Kasumi-1 (cell line): ENCODE results near the gene ATP8B3.

ENCODE experiments used
- DNase-seq, 2 experiments: peaks; one replicate each; lab custom pipeline; 2025; lab: John Stamatoyannopoulos, UW

ATP8B3 gene

DNA sequence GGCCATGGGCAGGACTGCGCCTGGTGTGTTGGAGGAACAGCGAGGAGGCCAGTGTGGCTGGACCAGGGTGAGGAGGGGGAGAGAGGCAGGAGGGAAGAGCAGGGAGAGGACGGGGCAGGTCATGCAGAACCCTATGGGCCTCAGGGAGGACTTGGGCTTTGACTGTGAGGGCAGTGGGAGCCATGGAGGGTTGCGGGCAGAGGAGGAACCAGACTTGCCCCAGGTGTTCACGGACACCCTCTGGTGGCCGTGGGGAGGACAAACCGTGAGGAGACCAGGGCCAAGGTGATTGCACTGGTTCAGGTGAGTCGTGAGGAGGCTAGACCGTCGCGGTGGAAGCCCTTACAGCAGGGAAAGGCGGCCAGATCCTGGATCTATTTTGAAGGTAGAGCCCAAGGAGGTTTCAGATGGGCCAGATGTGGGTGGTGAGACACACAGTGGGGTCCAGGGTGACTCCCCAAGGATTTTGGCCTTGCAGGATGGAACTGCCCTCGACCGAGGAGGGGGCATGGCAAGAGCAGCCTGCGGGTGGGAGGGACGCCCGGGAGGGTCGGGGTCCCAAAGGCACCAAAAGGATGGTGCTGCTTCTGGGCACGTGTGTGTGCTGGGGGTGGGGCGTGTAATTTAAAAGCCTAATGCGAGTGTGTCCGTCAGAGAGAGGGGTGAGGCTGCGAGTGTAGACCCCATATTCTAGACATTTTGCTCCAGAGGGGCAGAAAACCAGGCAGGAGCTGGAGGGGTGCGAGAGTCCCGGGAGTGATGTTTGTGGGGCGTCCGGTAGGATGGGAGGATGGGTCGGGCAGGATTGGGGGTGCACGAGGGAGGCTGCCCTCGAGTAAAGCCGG, 39.0 kb upstream of the ATP8B3 start:
- no peak for DNase-seq

DNA sequence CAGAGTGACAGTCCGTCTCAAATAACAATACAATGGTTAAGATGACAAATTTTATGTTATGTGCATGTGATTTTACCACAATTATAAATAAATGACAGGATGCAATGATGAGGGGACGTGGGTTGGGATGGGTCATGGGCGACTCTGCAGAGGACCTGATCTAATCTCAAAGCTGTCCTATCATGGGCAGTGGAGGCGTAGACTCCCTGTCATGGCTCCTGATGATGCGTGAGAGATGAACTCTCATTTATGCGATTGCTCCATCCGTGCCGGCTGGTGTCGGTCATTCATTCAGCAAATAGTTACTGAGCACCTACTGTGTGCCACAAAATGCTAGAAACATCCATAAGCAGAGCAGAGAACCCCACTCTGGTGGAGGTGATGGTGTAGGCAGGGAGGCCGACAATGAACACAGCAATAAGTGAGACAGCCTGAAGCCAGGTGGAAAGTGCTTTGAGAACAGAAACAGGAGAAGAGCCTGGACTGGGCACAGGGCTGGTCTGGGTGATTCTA, 37.9 kb upstream of the ATP8B3 start:
- DNase-seq = no peak

DNA sequence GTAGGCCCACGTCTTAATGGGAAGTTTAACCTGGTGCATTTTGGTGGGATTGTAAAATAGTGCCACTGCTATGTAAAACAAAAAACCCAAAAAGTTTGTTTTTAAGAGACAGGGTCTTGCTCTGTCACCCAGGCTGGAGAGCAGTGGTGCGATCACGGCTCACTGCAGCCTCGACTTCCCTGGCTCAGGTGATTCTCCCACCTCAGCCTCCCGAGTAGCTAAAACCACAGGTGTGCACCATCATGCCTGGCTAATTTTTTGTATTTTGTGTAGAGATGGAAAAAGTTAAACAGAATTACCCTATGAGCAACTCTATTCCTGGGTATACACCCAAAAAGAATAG, 37.0 kb upstream of the ATP8B3 start:
- no peak for DNase-seq

DNA sequence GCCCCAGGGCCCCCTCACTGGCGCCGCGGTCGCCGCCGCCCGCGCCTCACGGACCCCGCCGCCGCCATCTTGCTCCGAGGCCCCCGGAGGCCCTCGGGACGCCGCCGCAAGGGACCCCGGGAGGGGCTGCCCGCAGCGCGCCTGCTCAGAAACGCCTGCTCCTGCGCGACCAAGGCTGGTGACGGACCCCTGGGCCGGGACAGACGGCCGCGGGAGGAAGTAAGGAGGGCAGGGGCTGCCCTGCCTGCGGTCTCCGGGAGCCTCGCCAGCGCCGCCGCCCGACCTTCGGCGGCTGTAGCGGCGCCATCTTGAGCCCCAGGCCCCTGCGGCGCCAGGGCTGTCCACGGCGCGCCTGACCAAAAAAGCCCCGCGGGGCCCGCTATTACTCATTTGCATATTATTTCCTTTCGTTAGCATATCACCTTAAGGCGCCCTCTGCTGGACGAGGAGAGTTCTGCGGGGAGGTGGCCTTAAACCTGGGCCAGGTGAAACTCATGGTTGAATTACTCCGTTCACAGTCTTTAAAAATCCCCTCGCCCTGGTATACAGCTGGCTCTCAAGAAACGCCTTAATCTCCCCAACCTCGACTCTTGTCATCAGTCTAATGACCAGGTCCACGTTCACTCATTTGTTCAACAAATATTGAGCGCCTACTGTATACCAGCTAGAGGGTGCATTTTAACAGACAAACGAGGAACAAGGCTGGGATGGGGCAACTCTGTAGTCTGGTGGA, 36.5 kb upstream of the ATP8B3 start, which contains the start of gene REXO1:
Gene REXO1, minus strand, starts transcription at position 85 of the 733 bp plus-strand sequence. CDS start 125 bp downstream, outside the sequence.
- DNase-seq = peak; percentile 88 to 91

DNA sequence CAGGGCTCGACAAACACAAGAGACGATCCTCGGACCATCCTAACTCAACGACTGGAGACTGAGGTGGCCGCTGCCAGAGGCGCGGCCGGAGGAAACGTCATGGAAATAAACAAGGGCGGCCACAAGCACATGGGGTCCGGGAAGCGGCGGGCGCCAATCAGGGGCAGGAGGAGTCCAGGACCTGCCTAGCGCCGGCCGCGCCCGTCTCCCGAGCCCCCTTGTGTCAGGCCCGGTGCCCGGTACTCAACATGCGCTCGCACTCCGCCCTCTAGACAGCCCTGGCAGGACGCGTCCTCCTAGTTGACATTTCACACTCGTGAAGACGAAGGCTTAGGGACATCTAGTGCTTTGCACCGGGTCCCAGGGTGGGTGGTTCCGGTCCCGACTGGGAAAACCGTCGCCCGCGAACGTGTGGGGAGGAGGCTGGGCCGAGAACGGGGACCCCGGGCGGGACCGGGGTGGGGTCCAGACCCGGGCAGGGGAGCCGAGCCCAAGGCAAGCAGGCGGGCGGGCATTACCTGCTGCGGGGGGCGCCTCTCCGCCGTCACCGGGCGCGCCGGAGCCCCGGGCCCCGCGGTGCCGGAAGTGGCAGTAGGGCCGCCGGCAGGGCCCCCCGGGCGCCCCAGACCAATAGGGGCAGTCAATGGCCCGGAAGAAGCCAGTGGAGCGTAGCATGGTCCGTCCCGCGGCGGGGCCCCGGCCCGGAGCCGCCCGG, 35.8 kb upstream of the ATP8B3 start:
- no peak for DNase-seq

DNA sequence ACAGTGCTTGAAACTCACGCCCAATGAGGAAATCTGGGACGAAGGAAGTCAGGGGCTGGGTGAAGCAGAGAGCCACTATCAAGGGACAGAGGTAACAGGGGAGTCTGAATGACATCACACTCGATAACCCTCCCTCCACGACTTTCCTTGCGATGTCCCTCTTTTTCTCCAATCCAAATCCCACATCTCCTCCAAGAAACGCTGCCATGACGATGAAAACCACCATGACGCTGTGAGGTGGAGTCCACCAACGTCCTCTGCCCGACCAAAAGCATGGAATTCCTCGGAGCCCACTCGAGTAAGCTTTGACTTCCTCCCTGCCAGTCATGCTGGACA, 35.2 kb upstream of the ATP8B3 start:
- no peak for DNase-seq

DNA sequence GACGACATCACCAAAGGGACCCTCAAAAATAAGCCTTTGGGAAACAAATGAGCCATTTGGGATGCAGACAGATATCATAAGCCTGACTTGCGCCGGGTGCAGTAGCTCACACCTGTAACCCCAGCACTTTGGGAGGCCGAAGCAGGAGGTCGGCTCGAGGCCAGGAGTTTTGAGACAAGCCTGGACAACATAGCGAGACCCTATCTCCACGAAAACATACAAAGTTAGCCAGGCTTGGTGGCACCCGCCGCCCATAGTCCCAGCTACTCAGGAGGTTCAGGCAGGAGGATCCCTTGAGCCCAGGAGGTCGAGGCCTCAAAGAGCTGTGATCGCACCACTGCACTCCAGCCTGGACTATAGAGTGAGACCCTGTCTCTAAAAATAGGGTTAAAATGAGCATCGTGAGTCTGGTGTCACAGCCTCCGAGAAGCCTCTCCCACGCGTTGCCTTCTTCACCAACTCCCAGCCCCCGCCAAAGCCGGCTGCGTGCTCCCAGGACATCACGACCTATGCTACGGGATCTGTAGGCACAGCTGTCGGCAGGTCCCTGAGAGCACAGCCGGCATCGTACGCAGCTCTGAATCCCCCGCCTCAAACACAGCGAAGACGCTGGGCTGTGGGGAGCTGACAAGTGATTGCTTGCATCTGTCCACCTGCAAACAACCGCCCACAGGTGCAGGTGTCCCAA, 34.6 kb upstream of the ATP8B3 start:
- no peak for DNase-seq

DNA sequence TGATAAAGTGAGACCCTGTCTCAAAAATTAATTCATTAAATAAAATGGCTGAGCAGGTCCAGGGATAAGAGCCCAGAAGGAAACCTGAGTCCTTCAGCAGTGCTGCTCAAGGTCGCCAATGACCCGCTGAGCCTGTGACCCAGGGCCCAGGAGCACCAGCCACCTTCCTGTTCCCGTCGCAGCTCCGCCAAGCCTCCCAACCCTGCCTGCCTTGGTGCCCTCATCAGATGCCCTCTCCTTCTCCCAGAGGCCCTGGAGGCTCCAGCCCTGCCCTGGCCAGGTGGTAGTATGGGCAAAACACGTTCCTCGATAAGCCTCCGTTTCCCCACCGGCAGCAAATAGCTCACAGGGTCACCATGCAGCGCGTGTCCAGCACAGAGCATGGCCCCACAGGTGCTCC, 33.6 kb upstream of the ATP8B3 start:
- DNase-seq = no peak

DNA sequence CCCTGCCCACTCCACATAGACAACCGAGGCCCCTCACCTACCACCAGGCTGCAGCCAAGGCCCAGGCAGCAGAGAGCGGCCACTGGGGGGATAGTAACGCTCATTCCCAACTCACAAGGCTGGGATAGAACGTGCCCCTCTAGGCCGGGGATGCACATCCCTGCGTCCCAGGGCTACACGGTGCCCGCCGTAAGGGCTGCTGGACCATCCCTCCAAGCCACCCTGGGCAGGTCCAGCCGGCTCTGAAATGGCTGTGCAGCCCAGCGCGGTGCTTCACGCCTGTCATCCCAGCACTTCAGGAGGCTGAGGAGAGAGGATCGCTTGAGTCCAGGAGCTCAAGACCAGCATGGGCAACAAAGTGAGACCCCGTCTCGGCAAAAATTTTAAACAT, 33.0 kb upstream of the ATP8B3 start:
- DNase-seq = no peak

DNA sequence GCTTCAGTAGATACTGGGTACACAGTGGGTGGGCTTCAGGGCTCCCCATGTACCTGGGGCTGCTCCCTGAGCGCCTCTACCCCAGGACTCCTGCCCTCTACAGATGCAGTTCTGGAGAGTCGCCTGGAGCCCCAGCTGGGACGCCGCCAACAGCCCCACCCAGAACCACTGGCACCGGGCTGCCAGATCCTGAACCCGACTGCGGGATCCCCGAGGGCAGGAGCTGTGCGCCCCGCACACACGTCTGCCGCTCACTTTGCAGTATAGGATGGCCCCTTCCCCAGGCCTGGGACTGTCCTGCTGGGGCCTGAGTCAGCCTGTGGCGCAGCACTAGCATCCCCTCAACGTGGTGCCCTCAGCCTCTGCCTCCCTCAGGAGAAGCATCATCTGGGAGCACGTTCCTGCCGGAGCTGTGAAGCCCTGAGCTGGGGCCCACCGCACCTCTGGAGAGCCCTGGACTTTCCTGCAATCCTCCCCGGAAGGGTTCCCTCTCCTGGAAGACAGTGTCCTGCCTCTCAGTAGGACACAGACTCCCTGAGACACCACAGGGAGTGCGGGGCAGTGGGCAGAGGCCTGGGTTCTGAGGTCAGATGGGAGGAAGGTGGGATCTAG, 32.5 kb upstream of the ATP8B3 start:
- DNase-seq = no peak

DNA sequence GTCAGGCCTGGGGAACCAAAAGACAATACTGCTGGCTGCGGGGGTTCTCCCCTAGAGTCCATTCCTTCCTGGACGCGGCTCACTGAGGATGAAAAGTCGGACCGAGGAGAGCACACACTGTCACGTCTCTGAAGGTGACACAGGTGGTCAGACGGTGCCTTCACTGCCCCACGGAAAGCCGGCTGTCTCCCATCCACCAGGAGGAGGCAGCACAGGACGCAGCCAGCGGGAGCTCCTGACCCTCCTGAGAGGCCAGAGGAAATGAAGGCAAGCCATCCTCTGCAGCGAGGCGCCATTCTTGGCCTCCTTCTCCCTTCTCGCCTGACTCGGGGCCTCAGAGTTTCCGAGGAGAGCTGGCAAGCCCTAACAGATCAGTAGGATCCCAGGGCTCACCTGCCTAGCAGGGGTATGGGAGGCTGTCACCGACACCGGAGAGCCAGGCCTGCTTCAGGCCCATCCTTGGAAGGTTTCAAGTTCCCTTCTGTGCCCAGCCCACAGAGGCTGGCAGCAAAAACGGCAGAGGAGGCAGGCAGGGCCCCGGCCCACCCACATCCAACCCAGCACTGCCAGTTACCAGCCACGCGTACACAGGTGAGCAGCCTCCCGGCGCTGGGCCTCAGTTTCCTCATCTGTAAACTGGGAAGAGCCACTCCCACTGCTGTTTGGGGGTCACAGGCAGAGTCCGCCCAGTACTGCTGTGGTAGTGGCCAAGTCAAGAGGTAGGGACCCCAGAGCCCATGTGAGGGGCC, 31.7 kb upstream of the ATP8B3 start:
- no peak for DNase-seq

DNA sequence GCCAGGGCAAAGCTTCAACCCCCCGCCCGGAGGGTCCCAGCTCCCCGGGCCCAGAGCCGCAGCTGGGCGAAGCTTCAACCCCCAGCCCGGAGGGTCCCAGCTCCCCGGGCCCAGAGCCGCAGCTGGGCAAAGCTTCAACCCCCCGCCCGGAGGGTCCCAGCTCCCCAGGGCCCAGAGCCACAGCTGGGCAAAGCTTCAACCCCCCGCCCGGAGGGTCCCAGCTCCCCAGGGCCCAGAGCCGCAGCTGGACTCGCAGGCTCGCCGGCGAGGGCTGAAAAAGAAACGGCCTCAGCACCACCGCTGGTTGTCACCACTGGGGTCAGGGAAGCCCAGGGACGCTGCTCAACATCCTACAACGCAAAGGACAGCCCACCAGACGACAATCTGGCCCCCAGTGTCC, 31.0 kb upstream of the ATP8B3 start:
- DNase-seq = no peak

DNA sequence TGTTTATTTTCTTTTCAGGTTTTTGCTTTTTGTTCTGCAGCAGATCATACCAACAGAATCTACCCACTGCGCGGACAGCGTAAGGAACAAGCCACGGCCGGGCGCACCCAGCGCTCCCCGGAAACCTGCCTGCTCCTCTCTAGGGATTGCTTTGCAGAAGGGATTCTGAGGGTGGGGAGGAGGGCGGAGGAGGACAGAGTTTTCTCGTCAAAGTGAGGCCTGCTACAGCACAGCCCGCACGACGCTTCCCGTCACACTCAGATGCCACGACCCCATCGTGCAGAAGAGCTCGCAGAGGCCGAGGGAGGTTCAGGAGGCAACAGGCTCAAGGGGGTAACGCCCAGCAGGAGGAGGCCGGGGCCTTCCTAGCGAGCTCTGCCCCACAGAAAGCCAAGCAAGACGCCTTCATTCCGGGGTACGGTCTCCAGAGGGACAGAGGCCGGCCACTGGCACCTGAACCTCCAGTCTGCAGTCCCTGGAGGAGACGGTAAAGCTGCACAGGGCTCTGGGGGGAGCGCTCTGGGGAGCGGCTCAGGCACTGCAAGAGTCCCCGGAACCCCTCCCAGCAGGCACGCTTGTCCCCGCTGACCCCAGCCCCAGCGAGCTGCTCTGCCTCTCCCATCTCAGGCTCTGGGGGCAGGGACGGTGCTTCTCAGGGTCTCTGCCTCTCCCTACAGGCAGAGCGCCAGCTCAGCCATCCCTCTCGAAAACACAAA, 29.3 kb upstream of the ATP8B3 start:
- DNase-seq = peak; percentile 15 to 39

DNA sequence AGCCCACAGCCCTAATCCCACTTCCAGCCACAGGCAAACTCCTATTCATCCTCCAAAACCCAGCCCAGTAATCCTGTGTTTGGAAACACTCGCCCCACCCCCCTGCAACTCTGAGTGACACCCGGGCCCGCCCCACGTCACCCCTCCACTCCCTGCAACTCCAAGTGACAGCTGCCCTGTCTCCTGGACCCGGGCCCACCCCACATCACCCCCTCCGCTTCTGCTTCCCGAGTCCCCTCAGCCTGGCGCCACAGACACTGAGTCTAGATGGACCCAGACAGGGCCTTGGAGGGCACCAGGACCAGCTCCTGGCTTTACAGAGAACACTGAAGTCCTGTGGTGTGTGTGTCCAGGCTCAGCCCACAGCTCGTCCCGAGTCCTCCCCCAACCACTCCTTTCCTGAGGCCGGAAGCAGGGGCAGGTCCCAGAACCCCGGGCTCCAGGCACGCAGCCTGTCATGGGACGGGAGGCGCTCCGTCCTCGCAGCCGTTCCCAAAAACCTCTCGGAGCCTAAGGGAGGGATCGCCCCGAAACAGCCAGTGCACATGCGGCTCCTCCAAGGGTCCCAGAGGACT, 28.6 kb upstream of the ATP8B3 start:
- DNase-seq = no peak

DNA sequence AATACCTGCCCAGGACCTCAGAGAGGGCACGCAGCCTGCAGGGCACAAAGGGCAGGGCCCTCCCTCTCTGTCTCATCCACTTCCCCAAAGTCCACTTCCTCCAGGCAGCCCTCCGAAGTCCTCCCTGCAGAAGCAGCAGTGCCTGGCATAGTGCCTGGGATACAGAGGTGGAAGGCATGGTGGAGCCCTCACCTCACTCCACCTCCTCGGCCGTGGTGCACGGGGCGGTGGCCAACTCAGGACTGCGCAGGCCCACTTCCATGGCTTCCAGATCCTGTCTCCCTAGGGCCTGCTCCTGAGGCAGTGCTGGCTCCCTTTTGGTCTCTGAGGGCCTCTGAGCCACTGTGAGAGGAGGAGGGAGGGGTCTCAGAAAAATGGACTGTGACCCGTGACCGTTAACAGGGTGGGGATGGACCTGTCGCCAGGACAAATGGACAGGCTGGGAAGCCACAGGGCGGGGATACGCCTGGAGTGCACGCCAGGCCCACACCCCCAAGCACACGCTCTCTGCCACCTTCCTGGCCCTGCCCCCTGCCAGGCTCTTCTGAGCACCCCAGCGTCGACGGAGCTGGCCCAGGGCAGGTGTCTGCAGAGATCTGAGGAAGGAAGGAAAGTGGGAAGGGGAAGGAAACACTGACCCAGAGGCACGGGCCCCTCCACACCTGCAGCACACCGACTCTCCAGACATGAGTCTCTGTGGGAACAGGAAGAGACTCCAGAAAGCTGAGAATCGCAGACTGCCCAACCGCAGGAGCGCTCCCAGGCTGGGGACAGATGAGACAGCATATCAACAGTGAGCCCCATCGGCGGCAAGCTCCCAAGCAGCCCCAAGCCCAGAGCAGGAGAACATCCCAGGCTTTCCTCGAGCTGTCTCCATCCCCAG, 27.8 kb upstream of the ATP8B3 start:
- no peak for DNase-seq

DNA sequence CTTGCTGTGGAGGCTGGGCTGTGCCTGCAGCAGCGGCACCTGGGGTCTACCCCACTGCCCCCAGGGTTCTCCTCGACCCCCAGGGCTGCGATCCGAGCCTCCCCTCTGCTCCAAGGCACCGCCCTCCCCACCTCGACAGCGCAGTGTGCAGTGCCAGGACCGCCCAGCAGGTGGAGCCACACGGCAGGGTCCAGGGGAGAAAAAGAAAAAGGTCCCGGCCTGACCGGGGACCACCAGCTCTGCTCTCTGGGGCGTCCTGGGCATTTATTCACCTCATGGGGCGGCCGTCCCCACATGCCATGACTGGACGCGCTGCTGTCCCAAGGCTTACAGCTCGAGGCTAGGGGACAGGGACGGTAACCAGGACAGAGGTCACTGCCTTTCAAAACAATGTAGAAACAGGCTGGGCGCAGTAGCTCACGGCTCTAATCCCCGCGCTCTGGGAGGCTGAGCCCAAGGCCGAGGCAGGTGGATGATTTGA, 25.6 kb upstream of the ATP8B3 start:
- peak; percentile 32 to 33 for DNase-seq

DNA sequence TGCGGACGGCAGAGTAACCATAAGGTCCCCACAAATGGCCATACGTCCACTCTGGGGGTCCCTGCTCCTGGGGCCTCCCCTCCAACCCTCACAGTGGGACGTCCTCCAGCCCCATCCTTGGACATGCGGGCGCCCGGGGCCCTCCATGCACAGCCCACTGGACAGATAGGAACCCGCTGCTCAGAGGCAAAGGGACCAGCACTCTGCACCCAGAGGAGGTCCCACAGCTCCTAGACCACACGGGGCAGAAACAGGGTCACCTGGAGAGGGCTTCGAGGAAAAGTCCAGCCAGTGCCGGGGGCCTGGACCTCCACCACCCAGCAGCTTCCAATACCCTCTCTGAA, 25.1 kb upstream of the ATP8B3 start:
- no peak for DNase-seq

DNA sequence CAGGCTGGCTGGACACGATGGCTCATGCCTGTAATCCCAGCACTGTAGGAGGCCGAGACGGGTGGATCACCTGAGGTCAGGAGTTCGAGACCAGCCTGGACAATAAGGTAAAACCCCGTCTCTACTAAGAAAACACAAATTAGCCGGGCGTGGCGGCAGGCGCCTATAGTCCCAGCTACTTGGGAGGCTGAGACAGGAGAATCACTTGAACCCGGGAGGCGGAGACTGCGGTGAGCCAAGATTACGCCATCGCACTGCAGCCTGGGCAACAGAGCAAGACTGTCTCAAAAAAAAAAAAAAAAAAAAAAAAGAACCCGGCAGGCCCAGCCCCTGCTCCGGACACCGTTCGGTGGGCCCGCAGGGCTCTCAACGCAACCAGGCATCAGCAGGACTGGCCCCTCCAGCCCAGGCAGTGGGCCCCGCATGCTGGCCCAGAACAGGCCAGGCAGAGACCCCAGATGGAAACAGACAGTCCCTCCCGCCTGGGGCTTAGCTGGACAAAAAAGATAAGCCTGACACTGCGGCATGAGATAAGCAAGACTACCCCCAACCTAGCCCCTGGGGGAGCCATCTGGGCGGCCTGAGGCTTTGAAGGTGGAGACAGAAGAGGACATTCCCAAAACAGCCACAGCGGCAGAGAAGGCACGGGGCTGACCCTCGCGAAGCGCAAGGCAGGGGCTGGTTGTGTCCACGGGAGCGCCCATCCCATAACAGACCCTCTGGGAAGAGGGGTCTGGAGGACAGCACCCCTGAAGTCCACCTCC, 24.6 kb upstream of the ATP8B3 start:
- DNase-seq = no peak
